ENCODE results near the gene CNIH2. TPM values are rescaled to one million over a fixed set of nuclear protein-coding genes. Genes with fewer than 3 reads are reported as not detected.
"Not testable (repeated sequence)": the region's sequence is repeated elsewhere in the genome, so short reads cannot be mapped to it uniquely, and the experiment has no call there.

Gene CNIH2
- total RNA-seq, 1 donor from 2014 or later = 1.7 TPM

DNA sequence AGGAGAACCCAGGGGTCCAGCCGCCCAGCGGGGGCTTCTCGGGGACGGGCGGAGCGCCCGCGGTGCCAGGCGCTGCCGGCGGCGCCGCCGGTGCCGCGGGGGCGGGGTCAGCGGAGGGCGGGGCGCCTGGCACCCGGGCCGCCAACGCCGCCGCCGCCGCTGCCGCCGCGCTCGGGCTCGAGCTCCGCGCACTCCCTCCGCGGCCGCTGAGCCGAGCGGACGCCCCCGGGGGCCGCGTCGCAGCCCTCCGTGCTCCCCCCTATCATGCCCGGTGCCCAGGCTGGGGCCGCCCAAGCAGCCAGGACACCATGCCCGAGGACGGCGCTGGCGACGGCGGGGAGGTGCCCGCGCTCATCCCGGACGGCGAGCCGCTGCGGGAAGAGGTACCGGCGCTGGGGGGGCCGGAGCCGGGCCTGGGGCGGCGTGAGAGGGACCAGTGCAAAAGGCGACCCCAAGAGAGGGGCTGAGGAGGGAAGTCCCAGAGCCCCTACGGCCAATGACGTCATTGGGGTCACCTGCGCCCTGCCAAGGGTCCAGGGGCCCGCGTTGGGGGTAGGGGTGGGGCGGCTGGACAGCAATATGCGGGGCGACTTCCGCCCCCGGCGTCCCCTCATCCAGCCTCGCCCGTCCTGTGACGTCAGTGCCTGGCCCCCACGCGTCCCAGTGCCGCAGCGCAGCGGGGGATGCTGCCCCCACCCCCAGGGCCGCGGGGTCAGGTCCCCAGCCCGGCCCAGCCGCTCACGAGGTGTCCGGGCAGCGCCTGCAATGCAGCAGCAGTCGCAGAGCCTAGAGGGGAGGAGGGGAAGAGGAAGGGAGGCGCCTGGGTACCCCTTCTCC is 13.9 kb downstream of the CNIH2 start, which contains the start of gene TMEM151A:
Gene TMEM151A, plus strand, starts transcription at position 189 of the 837 bp plus-strand sequence. Its CDS starts 120 bp downstream, at position 309.
- intact Hi-C loops (cut with micrococcal nuclease) = no loop called here
- DNase-seq (ENCODE audit: low spot score) = no peak
- Mint-ChIP-seq H3K4me3 (peak within 1 kb of the TSS; percentile 95), H3K36me3 (ENCODE audit: low read depth) (peaks cover 3% of the 10 kb centered on the region), H3K27me3 (ENCODE audit: insufficient read depth) (peaks cover 32% of the 10 kb centered on the region), H3K27ac (no peak within 1 kb of the TSS), H3K4me1 (ENCODE audit: low read depth) (peaks cover 36% of the 10 kb centered on the region), H3K9me3 (no peaks in the 10 kb centered on the region)

DNA sequence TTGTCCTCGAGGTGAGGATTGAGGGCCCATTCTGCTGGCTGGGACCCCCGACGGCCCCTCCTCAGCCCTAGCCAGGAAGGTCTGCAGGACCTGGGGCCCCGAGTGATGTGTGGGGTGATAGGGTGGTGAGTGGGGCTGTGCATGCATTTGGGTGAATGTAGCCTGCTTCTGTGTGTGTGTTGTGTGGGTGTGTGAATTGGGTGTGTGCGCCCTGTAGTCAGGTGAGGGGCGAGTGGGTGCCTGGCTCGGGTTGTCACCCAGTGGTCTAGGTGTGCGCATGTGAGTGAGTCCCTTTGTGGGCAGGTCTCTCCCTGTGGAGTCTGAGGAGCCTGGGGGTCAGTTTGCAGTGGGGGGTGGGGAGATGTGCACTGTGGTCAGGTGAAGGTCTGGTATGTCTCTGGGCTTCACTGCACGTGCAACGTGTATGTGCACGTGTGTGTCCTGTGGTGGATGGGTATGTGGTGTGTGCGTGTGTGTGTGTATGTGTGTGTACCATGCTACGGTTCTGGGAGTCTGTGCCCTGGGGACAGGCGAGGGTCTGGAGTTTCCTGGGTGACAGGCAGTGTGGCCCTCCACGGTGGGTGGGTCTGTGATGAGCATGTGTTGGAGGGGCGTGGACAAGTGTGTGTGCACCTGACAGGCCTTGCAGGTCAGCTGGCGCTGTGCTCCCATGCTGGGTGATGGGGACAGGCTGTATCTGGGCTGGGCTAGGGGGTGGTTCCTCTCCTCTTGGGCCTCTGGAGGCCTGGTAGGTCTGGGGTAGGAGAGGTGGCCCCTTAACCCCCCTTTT is 14.8 kb downstream of the CNIH2 start:
- Mint-ChIP-seq H3K36me3 (ENCODE audit: low read depth) (peaks cover 3% of the 10 kb centered on the region), H3K9me3 (no peaks in the 10 kb centered on the region), H3K27ac (no peak overlapping the region), H3K27me3 (ENCODE audit: insufficient read depth) (peaks cover 32% of the 10 kb centered on the region), H3K4me3 (peak overlapping the region; percentile 59), H3K4me1 (ENCODE audit: low read depth) (peaks cover 28% of the 10 kb centered on the region)
- no peak for DNase-seq (ENCODE audit: low spot score)
- intact Hi-C loops (cut with micrococcal nuclease) = no loop called here

DNA sequence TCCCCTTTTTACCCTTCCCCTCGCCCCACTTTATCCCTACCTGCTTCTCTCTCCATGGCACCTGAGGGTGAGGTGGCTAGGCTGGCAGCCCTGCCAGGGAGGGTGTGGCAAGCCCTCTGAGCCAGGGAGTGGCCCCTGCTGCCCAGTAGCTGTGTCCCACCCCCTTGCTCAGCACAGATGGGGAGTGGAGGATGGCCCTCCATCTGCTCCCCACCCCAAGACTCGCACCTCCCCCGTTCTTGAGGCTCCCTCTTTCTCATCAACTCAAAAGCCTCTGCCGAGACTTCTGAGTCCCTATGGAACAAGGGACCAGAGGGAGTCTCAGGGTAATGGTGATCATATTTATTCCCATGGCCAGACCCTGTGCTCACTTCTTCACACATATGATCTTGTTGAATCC is 15.4 kb downstream of the CNIH2 start:
- H3K36me3 Mint-ChIP-seq (ENCODE audit: low read depth) = peaks cover 3% of the 10 kb centered on the region
- DNase-seq (ENCODE audit: low spot score) = no peak
- no peak overlapping the region for H3K27ac Mint-ChIP-seq
- H3K4me1 Mint-ChIP-seq (ENCODE audit: low read depth) = peaks cover 28% of the 10 kb centered on the region
- intact Hi-C loops (cut with micrococcal nuclease) = no loop called here
- no peaks in the 10 kb centered on the region for H3K9me3 Mint-ChIP-seq
- H3K4me3 Mint-ChIP-seq = no peak overlapping the region
- peaks cover 32% of the 10 kb centered on the region for H3K27me3 Mint-ChIP-seq (ENCODE audit: insufficient read depth)

DNA sequence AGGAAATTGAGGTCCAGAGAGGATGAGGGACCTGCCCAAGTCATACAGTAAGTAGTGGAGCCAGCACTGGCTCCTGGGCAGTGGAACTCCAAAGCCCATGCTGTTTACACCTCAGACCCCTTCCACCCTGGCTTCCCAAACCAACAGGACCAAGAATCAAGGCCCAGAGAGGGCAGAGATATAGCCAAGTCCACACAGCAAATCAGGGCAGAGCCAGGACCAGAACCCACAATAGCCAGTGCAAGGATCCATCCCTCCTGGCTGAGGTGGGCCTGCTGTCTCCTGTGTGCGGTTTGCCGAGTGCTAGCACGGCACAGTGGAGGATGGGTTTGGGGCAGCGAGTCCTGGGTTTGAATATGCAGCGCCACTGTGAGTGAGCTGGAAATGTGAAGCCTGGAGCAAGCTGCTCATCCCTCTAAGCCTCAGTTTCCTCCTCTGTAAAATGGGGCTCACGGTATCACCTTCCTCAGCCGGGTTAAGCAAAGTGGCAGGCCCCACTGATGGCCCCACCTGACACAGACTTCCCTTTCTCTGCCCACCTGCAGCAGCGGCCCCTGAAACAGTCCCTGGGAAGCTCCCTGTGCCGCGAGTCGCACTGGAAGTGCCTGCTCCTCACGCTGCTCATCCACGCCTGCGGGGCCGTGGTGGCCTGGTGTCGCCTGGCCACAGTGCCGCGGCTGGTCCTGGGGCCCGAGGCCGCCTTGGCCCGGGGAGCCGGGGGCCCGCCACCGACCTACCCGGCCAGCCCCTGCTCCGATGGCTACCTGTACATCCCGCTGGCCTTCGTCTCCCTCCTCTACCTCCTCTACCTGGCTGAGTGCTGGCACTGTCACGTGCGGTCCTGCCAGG is 16.0 kb downstream of the CNIH2 start:
- no peak overlapping the region for H3K4me3 Mint-ChIP-seq
- no peaks in the 10 kb centered on the region for H3K9me3 Mint-ChIP-seq
- H3K27ac Mint-ChIP-seq = no peak overlapping the region

DNA sequence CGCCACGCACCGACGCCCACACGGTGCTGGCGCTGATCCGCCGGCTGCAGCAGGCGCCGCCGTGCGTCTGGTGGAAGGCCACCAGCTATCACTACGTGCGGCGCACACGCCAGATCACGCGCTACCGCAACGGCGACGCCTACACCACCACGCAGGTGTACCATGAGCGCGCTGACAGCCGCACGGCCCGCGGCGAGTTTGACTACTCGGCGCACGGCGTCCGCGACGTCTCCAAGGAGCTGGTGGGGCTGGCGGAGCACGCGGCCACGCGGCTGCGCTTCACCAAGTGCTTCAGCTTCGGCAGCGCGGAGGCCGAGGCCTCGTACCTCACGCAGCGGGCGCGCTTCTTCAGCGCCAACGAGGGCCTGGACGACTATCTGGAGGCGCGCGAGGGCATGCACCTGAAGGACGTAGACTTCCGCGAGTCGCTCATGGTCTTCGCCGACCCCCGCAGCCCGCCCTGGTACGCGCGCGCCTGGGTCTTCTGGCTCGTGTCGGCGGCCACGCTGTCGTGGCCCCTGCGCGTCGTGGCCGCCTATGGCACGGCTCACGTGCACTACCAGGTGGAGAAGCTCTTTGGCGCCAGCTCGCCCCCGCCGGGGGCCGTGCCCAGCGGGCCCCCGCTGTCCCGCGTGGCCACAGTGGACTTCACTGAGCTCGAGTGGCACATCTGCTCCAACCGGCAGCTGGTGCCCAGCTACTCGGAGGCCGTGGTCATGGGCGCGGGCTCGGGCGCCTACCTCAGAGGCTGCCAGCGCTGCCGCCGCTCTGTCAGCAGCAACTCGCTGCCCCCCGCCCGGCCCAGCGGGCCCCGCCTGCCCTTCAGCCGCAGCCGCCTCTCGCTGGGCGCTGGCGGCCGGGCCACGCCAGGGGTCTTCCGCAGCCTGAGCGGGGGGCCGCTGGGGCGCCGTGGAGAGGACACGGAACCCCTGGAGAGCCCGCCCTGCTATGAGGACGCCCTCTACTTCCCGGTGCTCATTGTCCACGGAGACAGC is 16.9 kb downstream of the CNIH2 start:
- H3K36me3 Mint-ChIP-seq (ENCODE audit: low read depth) = no peaks in the 10 kb centered on the region
- intact Hi-C loops (cut with micrococcal nuclease) = no loop called here
- no peak for DNase-seq (ENCODE audit: low spot score)
- H3K4me3 Mint-ChIP-seq = no peak overlapping the region
- peaks cover 18% of the 10 kb centered on the region for H3K4me1 Mint-ChIP-seq (ENCODE audit: low read depth)
- H3K9me3 Mint-ChIP-seq = no peaks in the 10 kb centered on the region
- H3K27ac Mint-ChIP-seq = no peak overlapping the region
- H3K27me3 Mint-ChIP-seq (ENCODE audit: insufficient read depth) = peaks cover 27% of the 10 kb centered on the region

More for the DNA sequence above, 16.0 kb downstream of the CNIH2 start:
- Mint-ChIP-seq H3K27me3 (ENCODE audit: insufficient read depth) (peaks cover 32% of the 10 kb centered on the region), H3K4me1 (ENCODE audit: low read depth) (peaks cover 28% of the 10 kb centered on the region), H3K36me3 (ENCODE audit: low read depth) (peaks cover 3% of the 10 kb centered on the region)
- DNase-seq (ENCODE audit: low spot score) = no peak
- intact Hi-C loops (cut with micrococcal nuclease) = no loop called here

DNA sequence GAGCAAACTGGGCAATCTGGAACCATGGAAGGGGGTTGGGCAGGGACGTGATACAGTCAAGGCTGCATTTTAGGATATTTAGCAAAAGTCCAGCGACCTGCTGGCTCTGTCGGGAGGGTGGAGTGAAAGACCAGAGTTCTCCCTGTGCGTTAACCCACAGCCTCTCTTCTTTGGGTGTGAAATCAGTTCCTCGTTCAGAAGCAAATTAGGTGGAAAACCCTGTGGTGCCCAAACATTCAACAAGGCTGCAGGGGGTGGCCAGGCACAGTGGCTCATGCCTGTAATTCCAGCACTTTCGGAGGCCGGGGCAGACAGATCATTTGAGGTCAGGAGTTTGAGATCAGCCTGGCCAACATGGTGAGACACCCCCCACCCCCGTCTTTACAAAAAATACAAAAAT is 19.6 kb downstream of the CNIH2 start:
- no peak for DNase-seq (ENCODE audit: low spot score)
- intact Hi-C loops (cut with micrococcal nuclease) = no loop called here
- Mint-ChIP-seq H3K36me3 (ENCODE audit: low read depth) (no peaks in the 10 kb centered on the region), H3K4me1 (ENCODE audit: low read depth) (peaks cover 4% of the 10 kb centered on the region), H3K27ac (no peak overlapping the region), H3K9me3 (no peaks in the 10 kb centered on the region), H3K27me3 (ENCODE audit: insufficient read depth) (peaks cover 14% of the 10 kb centered on the region), H3K4me3 (no peak overlapping the region)

DNA sequence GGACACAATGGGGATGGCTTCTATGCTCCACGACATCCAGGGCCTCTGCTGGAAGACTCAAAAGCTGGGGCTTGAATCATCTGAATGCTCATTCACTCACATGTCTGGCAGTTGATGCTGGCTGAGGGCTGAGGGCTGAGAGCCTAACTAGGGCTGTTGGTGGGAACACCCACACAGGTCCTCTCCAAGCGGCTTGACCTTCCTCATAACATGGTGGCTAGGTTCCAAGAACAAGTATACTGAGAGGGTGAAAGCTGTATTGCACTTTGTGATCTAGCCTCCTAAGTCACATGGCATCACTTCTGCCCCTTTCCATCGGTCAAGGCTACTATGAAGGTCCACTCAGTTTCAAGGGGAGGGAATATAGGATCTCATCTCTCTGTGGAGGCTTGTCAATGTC is 21.2 kb downstream of the CNIH2 start:
- H3K36me3 Mint-ChIP-seq (ENCODE audit: low read depth) = no peaks in the 10 kb centered on the region

DNA sequence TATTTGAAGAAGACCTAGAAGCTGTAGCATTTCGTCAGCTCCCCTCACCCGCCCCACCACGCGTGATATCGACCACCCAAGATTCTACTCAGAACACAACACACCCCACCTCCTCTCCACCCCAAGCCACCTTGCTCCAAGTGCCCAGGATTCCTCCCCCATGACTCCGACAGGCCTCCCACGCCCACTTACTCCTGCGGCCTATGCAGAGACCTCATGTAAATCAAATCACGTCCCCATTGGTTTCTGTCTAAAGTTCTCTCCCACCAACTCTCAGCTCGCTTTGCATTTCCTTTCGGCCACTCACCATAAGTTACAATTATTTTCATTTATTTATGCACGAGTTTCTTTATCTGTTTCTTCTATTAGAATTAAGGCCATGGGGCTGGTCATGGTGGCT is 24.7 kb downstream of the CNIH2 start:
- H3K9me3 Mint-ChIP-seq = no peaks in the 10 kb centered on the region
- no peaks in the 10 kb centered on the region for H3K36me3 Mint-ChIP-seq (ENCODE audit: low read depth)
- H3K4me1 Mint-ChIP-seq (ENCODE audit: low read depth) = no peaks in the 10 kb centered on the region
- H3K4me3 Mint-ChIP-seq = no peak overlapping the region
- no peaks in the 10 kb centered on the region for H3K27me3 Mint-ChIP-seq (ENCODE audit: insufficient read depth)
- H3K27ac Mint-ChIP-seq = no peak overlapping the region
- no peak for DNase-seq (ENCODE audit: low spot score)
- intact Hi-C loops (cut with micrococcal nuclease) = no loop called here

More for the DNA sequence above, 21.2 kb downstream of the CNIH2 start:
- intact Hi-C loops (cut with micrococcal nuclease) = no loop called here
- Mint-ChIP-seq H3K4me3 (no peak overlapping the region), H3K27me3 (ENCODE audit: insufficient read depth) (peaks cover 4% of the 10 kb centered on the region), H3K9me3 (no peaks in the 10 kb centered on the region), H3K27ac (no peak overlapping the region), H3K4me1 (ENCODE audit: low read depth) (no peaks in the 10 kb centered on the region)
- no peak for DNase-seq (ENCODE audit: low spot score)

DNA sequence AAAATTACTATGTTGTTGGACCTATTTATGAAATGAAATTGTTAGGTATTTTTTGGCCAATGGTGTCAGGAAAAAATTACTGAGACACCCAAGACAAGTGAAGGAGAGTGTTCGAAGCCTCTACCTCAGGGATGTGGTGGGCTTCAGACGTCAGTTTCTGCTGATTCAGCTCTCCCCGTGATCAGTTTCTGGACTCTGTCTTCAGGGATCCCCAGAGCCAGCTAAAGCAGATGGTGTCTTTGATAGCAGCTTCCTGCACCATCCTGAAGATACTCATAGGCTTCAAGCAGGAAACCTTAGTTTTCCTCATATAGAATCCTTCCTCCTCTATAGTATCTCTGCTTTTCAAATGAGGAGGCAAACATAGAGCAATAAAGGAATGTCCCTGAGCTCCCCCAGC is 31.5 kb downstream of the CNIH2 start:
- Mint-ChIP-seq H3K27me3 (ENCODE audit: insufficient read depth) (no peaks in the 10 kb centered on the region), H3K27ac (no peak overlapping the region), H3K36me3 (ENCODE audit: low read depth) (no peaks in the 10 kb centered on the region), H3K9me3 (no peaks in the 10 kb centered on the region), H3K4me3 (no peak overlapping the region), H3K4me1 (ENCODE audit: low read depth) (peaks cover 14% of the 10 kb centered on the region)
- no peak for DNase-seq (ENCODE audit: low spot score)
- intact Hi-C loops (cut with micrococcal nuclease) = no loop called here

DNA sequence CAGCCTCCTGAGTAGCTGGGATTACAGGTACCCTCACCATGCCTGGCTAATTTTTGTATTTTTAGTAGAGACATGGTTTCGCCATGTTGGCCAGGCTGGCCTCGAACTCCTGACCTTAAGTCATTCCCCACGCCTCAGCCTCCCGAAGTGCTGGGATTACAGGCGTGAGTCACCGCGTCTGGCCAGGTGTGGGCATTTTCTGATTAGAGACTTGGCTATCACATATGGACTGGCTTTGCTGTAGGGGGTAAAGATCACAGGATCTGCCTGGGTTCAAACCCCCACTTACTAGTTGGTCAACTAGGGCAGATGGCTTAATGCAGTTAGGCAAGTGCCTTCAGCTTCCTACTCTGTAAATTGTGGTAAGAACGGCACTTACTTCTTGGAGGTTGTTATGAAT is 32.3 kb downstream of the CNIH2 start:
- no peak overlapping the region for H3K27ac Mint-ChIP-seq
- intact Hi-C loops (cut with micrococcal nuclease) = no loop called here
- no peaks in the 10 kb centered on the region for H3K9me3 Mint-ChIP-seq
- no peaks in the 10 kb centered on the region for H3K36me3 Mint-ChIP-seq (ENCODE audit: low read depth)
- H3K4me3 Mint-ChIP-seq = no peak overlapping the region
- H3K27me3 Mint-ChIP-seq (ENCODE audit: insufficient read depth) = peaks cover under 1% of the 10 kb centered on the region
- peaks cover 14% of the 10 kb centered on the region for H3K4me1 Mint-ChIP-seq (ENCODE audit: low read depth)
- no peak for DNase-seq (ENCODE audit: low spot score)

DNA sequence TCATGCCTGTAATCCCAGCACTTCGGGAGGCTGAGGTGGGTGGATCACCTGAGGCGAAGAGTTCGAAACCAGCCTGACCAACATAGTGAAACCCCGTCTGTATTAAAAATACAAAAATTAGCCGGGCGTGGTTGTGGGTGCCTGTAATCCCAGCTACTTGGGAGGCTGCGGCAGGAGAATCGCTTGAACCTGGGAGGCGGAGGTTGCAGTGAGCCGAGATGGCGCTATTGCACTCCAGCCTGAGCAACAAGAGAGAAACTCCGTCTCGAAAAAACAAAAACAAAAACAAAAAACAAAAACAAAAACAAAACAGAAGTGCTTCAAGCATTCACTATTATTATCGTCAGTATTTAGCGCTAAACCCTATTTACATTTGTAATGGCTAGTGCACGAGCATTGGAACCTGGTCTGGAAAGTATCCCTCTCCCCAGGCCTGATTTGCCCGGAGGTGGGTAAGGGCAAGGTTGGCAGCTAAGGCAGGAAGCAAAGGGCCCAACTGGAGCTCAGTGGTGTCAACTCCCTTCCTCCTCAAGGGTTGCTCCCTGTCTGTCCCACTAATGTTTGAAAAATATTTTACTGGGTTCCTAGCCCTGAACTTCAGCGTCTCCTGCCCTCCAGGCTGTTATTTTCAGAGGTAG is 32.9 kb downstream of the CNIH2 start:
- H3K27ac Mint-ChIP-seq; H3K4me3 Mint-ChIP-seq; H3K9me3 Mint-ChIP-seq; intact Hi-C loops (cut with micrococcal nuclease); H3K36me3 Mint-ChIP-seq (ENCODE audit: low read depth); DNase-seq (ENCODE audit: low spot score); H3K27me3 Mint-ChIP-seq (ENCODE audit: insufficient read depth): not testable (repeated sequence)
- H3K4me1 Mint-ChIP-seq (ENCODE audit: low read depth) = peaks cover 14% of the 10 kb centered on the region

Measured in activated T-helper 1 cell treated with anti-CD3 and anti-CD28 coated beads, Interleukin-12 subunit alpha, Interleukin-12 subunit beta, Interleukin-2, Interleukin-4 antibody, amounts not matched to agents 30 ng/mL and 10 ng/mL and 1 ng/mL, durations not matched to agents 14 hours and 24 hours and 36 hours (primary cell).